Hepatocyte (in vitro differentiated cells): ENCODE data around the gene FBLN2. TPM values are rescaled to one million over a fixed set of nuclear protein-coding genes. Genes with fewer than 3 reads are reported as not detected.
A peak's percentile ranks its signal among the peaks of the same experiment; 100 is the strongest.

Experiments
- DNase-seq: peaks from one replicate; pipeline ENCODE4 v3.0.0-alpha.2; 2016; ENCODE audit warnings: low spot score
- H2AFZ ChIP-seq: fragments of 200-600 bp; sonication (generic); 2 replicates; pipeline ENCODE4 v1.6.0; 2016; ENCODE audit warnings: antibody characterized with exemption, mild to moderate bottlenecking
- H3K27ac ChIP-seq: fragments of 200-600 bp; sonication (generic); 2 replicates; pipeline ENCODE4 v1.5.1; 2016; ENCODE audit warnings: mild to moderate bottlenecking
- H3K27me3 ChIP-seq: fragments of 200-600 bp; sonication (generic); 2 replicates; pipeline ENCODE4 v1.6.1; 2016
- H3K36me3 ChIP-seq: fragments of 200-600 bp; sonication (generic); replicated peaks from 2 replicates; pipeline ENCODE4 v1.5.1; 2016; ENCODE audit warnings: low read depth; ENCODE audit not compliant: insufficient read depth
- H3K4me1 ChIP-seq: fragments of 200-600 bp; sonication (generic); 2 replicates; pipeline ENCODE4 v1.5.1; 2016; ENCODE audit warnings: mild to moderate bottlenecking, moderate library complexity; ENCODE audit not compliant: insufficient read depth
- H3K4me2 ChIP-seq: fragments of 200-600 bp; sonication (generic); 2 replicates; pipeline ENCODE4 v1.6.0; 2016
- H3K4me3 ChIP-seq: fragments of 200-600 bp; sonication (generic); 2 replicates; pipeline ENCODE4 v1.5.1; 2016; ENCODE audit warnings: mild to moderate bottlenecking
- H3K79me2 ChIP-seq: fragments of 200-600 bp; sonication (generic); 2 replicates; pipeline ENCODE4 v1.6.0; 2017; ENCODE audit warnings: mild to moderate bottlenecking
- H3K9me2 ChIP-seq: fragments of 200-600 bp; sonication (generic); replicated peaks from 2 replicates; pipeline ENCODE4 v1.6.0; 2017; ENCODE audit warnings: mild to moderate bottlenecking; ENCODE audit not compliant: insufficient read depth
- H3K9me3 ChIP-seq: fragments of 200-600 bp; sonication (generic); 2 replicates; pipeline ENCODE4 v1.5.1; 2016; ENCODE audit warnings: low read depth, mild to moderate bottlenecking
- H4K20me1 ChIP-seq: fragments of 200-600 bp; sonication (generic); 2 replicates; pipeline ENCODE4 v1.6.0; 2016; ENCODE audit warnings: mild to moderate bottlenecking; ENCODE audit not compliant: insufficient read depth, poor library complexity, severe bottlenecking
- EZH2 ChIP-seq: fragments of 200-600 bp; sonication (generic); IDR thresholded peaks from 2 replicates; pipeline ENCODE4 v1.6.1; 2016; ENCODE audit warnings: antibody characterized with exemption, mild to moderate bottlenecking, borderline replicate concordance
- EZH2phosphoT487 ChIP-seq: fragments of 200-600 bp; sonication (generic); IDR thresholded peaks from one replicate; pipeline ENCODE4 v1.6.1; 2018; ENCODE audit warnings: antibody characterized with exemption, mild to moderate bottlenecking, low read depth, moderate library complexity; ENCODE audit not compliant: unreplicated experiment, severe bottlenecking
- WGBS: methylation state at CpG from one replicate; pipeline ENCODE4 v1.1.6; 2016; ENCODE audit warnings: low lambda C conversion rate; ENCODE audit errors: missing lambda C conversion rate; 5-methylcytosine and 5-hydroxymethylcytosine counted together
- polyA plus RNA-seq: library from polyadenylated mRNA; unstranded; fragments of >200 nt; fragmentation: Nextera tagmentation; extraction: Ambion mirVana; gene quantifications from 2 replicates; pipeline ENCODE4 v1.2.1, GENCODE V29; 2016
- total RNA-seq: library from RNA; depleted of rRNA; stranded (reverse); fragments of >200 nt; gene quantifications from 2 replicates; pipeline ENCODE4 v1.2.3, GENCODE V29; 2014
- TF ChIP-seq, protein P1 (sequence below): fragments of 200-600 bp; sonication (generic); IDR thresholded peaks from 2 replicates; pipeline ENCODE4 v1.5.1; 2016; ENCODE audit warnings: antibody characterized with exemption, mild to moderate bottlenecking; ENCODE audit not compliant: poor library complexity

Gene FBLN2
- total and polyA plus RNA-seq, 2 experiments from 2014 or later: 75.8 to 76.2 TPM

DNA sequence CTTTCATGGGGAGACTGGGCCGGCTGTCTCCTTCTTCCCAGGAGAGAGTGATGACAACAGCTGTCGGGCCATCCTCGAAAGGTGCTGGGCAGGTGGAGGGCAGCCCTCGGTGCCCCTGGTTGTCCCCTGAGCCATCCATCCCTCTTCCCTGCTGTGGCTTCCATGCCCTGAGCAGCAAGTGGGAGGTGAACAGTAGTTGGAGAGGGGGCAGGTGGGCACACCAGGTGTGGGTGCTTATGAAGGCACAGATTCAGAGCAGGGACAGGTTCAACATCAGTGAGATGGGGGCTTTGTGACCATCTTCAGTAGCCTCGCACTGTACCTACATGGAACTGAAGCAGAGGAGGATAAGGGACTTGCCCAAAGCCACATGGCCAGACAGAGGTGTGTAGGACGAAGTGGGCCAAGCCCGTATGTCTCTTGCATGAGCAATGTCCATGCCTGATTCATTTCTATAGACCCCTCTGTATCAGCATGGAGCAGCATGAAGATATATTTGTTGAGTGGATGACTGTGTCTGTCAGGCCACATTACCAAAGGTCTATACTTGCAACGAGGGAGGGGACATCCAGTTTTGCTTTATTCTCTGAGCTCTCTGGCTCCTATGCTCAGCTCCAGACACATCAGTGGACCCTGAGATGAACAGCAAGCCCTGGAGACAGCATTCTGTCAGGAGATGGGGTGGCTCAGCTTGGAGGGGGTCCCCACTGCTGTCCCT, 107.8 kb downstream of the FBLN2 start:
- Histone ChIP-seq H3K4me3 (no peak overlapping the region), H3K36me3 (no peaks in the 10 kb centered on the region), H3K4me2 (no peak overlapping the region), H3K4me1 (no peaks in the 10 kb centered on the region), H2AFZ (no peak overlapping the region), H3K27me3 (peaks cover 27% of the 10 kb centered on the region), H4K20me1 (no peaks in the 10 kb centered on the region), H3K27ac (no peak overlapping the region), H3K79me2 (no peaks in the 10 kb centered on the region), H3K9me2 (no peaks in the 10 kb centered on the region), H3K9me3 (no peaks in the 10 kb centered on the region)
- TF ChIP-seq EZH2: no peak
- TF ChIP-seq EZH2phosphoT487: no peak
- TF ChIP-seq, protein P1, sequence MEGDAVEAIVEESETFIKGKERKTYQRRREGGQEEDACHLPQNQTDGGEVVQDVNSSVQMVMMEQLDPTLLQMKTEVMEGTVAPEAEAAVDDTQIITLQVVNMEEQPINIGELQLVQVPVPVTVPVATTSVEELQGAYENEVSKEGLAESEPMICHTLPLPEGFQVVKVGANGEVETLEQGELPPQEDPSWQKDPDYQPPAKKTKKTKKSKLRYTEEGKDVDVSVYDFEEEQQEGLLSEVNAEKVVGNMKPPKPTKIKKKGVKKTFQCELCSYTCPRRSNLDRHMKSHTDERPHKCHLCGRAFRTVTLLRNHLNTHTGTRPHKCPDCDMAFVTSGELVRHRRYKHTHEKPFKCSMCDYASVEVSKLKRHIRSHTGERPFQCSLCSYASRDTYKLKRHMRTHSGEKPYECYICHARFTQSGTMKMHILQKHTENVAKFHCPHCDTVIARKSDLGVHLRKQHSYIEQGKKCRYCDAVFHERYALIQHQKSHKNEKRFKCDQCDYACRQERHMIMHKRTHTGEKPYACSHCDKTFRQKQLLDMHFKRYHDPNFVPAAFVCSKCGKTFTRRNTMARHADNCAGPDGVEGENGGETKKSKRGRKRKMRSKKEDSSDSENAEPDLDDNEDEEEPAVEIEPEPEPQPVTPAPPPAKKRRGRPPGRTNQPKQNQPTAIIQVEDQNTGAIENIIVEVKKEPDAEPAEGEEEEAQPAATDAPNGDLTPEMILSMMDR: no peak
- 90% methylated on average over 8 of the region's 8 CpGs for WGBS
- no peak for DNase-seq

DNA sequence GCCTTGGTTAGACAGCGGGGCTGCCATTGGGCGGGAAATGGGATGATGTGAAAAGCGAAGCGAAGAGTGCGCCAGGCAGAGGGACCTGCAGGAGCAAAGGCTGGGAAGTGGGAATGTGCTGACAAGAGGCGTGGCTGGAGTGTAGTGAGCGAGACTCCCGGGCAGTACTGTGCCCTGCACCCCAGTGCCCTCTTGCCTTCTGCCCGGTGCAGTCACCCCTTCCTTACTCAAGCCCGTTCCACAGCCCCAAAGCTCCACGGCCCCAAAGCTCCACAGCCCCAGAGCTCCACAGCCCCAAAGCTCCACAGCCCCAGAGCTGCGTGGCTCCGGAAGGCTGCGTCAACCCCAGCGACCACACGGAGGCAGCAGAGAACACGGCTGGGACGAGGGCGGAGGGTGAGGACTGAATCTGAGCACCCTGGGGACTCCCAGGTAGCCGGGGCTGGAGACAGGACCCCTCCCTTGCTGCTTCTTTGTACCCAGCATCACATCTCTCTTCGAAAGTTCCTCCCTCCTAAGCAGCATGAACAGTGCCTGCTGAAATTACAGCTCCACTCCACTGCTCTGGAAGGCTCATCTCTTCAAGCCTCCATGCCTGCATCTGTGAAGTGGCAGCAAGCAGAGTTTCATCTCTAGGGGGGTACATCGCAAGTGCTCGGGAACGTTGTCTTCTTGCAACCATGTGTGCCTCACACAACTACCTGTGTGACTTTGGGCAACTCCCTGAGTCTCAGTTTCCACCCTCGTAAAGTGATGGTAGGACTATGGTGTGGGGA, 108.9 kb downstream of the FBLN2 start:
- 18% methylated on average over 25 of the region's 25 CpGs for WGBS
- Histone ChIP-seq H2AFZ (no peak overlapping the region), H3K4me3 (no peak overlapping the region), H3K27me3 (peaks cover 27% of the 10 kb centered on the region), H3K36me3 (no peaks in the 10 kb centered on the region), H4K20me1 (no peaks in the 10 kb centered on the region), H3K4me2 (peak overlapping the region; percentile 54), H3K9me2 (no peaks in the 10 kb centered on the region), H3K4me1 (no peaks in the 10 kb centered on the region), H3K27ac (no peak overlapping the region), H3K79me2 (no peaks in the 10 kb centered on the region), H3K9me3 (no peaks in the 10 kb centered on the region)
- TF ChIP-seq EZH2 (no peak), EZH2phosphoT487 (no peak)
- TF ChIP-seq, protein P1: peak; percentile 97
- DNase-seq: peak; percentile 75

DNA sequence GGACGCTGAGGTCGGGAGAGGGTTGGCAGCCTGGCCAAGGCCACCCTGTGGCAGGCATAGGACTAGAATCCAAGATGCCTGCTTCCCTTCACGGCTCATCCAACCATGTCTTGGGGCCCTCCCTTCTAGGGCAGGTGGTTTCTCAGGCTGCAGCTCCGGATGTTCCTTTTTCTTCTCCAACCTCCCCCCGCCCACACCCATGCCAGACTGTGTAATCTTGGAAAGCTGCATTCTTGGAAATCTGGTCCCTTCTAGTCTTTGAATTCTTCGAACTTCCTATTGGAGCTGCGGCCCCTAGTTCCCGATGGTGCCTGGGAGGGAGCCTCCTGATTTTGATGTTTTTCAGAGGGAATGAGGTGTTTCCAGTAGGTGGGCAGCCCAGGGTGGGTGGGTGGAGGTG, 109.8 kb downstream of the FBLN2 start:
- no peak overlapping the region for H2AFZ ChIP-seq
- H4K20me1 ChIP-seq: no peaks in the 10 kb centered on the region
- H3K9me2 ChIP-seq: no peaks in the 10 kb centered on the region
- peaks cover 27% of the 10 kb centered on the region for H3K27me3 ChIP-seq
- no peaks in the 10 kb centered on the region for H3K79me2 ChIP-seq
- no peaks in the 10 kb centered on the region for H3K4me1 ChIP-seq
- no peak for DNase-seq
- no peak overlapping the region for H3K27ac ChIP-seq
- TF ChIP-seq, protein P1: no peak
- TF ChIP-seq EZH2: no peak
- TF ChIP-seq EZH2phosphoT487: no peak
- no peaks in the 10 kb centered on the region for H3K9me3 ChIP-seq
- H3K4me3 ChIP-seq: no peak overlapping the region
- no peak overlapping the region for H3K4me2 ChIP-seq
- 77% methylated on average over 8 of the region's 8 CpGs for WGBS
- H3K36me3 ChIP-seq: no peaks in the 10 kb centered on the region
